Raji (cell line): ENCODE results near the gene TMEM50B.

ENCODE experiments used
- POLR2A ChIP-seq: IDR thresholded peaks from 2 replicates; pipeline ENCODE4 v1.6.1; 2011; ENCODE audit warnings: low read depth, low read length, control low read depth; ENCODE audit not compliant: insufficient read depth

Gene TMEM50B

DNA sequence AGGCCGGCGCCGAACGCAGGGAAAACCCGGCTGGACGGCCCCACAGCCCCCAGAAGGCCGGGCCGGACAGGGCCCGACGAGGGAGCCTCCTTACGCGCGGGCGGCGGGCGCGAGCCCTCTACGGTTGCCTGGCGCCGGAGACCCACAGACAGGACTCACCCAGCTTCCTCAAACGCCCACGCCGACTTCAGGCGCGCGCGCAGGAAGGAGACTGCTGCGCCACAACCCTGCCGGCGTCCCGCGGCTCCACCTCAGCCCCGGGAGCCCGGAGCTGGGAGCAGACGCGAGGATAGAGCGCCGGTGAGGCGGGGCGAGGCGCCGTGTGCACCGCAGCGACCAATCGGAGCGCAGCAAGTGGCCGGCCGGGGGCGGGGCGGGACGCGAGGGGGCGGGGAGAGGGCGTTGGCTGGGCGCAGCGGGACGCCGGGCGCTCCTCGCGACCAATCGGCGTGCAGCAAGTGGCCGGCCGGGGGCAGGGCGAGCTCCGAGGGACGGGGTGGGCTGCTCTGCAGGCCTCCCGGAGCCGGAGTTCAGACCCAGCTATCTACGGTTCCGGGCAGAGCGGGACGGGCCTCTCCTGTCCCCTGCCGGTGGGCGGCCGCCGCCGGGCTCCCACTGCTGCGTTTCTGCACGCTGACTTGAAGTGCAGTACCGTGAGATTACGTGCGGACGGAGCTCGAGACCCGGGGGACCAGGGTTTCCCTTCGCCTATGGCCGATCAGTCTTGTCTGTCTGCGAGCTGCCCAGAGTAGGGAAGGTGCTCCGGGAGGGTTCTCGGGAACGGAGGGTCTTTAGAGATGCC lies at the start of gene TMEM50B:
Gene TMEM50B, minus strand, starts transcription at position 296 of the 802 bp plus-strand sequence. CDS start 11,089 bp downstream, outside the sequence.
- peak; percentile 92 for TF ChIP-seq POLR2A

DNA sequence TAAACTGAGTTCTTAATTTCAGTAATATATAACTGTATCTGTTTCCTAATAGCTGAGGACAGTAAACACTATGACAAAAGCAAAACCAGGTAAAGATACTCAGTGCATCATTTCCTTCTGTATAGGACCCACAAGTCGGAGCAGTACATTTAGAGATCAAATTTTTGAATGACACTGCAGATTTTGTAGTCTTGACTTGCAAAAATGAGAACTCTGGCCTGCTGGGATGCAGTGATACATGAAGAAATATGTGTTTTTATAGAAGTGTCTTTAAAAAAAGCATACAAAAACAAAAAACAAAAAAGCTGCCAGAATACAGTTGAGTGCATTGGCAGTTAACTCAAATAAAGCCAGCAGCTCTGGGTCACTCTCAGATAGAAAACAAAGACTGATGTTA lies 43.2 kb upstream of the TMEM50B start:
- TF ChIP-seq POLR2A = no peak

DNA sequence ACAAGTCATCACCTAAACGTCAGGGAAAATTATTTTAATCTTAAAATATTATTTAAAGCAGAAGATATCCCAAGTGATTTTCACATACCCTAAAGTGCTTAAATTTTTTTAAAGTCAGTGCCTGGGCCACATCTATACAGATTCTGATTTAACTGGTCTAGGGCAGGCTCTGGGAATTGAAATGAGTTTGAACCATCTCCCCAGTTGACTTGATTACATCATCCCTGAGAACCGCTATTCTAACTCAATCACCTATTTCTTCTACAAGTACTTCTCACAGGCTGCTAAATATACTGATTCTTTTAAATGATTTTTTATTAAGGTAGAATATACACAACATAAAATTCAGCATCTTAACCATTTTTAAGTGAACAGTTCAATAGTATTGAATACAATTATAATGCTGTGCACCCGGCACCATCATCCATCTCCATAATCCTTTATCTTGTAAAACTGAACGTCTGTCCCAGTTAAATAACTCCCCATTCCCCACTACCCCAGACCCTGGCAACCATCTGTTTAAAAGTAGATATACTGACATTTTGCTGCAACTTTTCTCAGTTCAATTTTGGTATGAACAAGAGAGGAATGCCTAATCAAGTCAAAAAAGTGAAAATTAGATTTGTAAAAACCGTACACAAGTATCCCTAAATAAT lies 42.7 kb upstream of the TMEM50B start:
- no peak for TF ChIP-seq POLR2A

DNA sequence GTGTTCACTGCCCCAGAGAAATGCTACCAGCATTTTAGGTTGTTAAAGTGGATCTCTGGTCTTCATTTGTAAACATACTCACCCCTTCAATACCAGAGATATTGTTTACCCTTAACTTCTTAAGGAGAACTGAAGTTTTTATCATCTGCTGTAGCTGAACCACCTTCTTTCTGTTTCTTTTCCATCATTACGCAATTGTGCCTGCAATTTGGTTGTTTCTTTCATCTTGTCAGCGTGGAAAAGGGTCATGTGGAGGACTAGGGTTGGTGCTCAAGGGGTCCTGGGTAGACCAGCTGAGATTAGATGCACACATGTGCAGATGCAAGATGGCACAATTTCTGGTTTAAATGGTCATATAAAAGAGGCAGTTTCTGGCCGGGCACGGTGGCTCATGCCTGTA lies 39.1 kb upstream of the TMEM50B start:
- no peak for TF ChIP-seq POLR2A

DNA sequence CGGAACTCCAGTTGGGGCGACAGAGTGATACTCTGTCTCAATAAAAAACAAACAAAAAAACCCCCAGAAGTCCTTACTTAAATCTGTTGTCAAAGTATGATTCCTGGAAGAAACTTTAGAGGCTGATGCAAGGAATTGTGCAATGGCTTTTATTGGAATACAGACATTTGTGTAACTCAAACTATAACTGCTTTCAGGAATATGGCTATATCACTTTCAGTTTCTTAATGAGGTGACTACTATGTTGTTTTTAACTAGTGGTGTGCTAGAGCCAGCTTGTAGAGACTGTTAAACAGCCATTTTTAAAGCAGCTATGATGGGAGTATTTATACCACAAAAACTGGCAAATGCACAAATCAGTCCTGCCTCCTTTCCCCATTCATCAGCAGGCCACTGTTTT lies 34.5 kb upstream of the TMEM50B start:
- no peak for TF ChIP-seq POLR2A

DNA sequence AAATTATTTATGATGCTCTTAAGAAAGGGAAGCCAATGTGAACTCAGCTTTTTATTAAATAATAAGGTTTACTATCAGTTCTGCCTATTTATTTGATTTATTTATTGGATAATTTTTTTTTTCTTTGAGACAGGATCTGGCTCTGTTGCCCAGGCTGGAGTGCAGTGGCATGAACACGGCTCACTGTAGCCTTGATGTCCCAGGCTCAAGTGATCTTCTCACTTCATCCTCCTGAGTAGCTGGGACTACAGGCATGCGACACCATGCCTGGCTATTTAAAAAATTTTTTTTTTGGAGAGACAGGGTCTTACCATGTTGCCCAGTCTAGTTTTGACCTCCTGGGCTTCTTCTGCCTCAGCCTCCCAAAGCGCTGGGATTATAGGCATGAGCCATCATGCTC lies 32.7 kb upstream of the TMEM50B start:
- no peak for TF ChIP-seq POLR2A

DNA sequence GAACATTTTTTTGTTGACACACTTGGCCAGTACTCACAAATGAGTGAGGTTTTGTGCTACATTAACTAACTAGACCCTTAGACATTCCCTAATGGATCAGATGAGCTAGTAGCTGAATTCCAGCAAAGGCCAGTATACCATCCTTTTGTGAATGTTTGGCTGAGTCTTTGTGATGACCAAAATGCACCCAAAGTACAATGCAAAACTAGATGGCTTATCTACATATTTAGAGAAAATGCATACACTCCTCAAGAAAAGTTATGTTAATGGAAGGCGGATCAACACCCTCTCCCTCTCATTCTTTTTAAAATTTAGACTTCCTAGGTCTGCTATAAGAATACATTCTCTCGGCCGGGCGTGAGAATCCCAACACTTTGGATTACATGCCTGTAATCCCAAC lies 31.9 kb upstream of the TMEM50B start:
- TF ChIP-seq POLR2A = no peak

DNA sequence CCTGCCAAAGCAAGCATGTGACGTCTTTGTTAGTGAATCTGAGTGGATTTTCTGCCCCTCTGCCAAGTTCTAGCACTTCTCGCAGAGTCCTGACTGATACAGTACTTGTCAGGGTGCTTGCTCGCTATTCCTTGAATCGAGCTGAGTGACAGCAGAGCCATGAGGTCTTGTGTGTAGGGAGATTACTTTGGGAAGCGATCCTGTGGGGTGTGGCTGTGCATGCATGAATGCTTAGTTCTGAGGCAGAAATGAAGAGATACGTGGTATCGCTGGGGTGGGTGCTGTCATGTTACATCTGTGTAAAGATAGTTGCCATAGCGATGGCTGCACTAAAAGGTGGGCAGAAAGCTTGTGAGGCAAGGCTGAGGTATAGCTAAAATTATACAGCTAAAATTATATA lies 31.1 kb upstream of the TMEM50B start:
- TF ChIP-seq POLR2A = no peak

DNA sequence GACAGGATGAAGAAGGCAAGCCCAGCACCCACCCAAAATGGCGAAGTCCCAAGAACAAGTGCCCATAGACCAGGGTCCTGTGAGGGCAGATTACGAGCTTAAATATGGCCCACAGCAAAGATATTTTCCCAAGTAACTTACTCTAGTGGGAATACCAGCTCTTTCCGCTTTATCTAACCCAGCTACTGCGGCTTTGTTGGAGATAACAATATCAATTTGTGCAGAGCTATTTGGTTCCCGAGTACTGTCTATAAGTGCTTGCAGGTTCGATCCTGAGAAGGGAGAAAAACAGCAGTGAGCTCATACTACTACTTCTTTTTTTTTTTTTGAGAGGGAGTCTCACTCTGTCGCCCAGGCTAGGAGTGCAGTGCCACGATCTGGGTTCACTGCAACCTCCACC lies 26.1 kb upstream of the TMEM50B start:
- no peak for TF ChIP-seq POLR2A

DNA sequence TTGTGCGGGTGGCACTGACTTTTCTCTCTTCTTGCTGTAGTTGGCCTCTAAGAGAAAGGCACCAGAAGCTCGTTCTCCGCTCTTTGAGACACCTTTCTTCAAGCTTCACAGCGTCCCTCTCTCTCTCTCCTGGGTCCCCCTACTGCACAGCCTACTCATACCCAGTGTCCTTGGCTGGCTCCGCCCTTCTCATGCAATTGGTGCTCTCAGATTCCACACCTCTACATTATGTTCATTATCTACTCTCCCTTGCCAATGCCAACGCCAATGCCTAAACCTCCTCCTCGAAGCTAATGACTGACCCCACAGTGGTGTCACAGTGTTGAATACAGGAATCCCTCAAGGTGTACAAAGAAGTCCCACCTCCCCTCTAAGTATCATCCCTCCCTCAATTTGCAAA lies 16.6 kb upstream of the TMEM50B start:
- TF ChIP-seq POLR2A = no peak

DNA sequence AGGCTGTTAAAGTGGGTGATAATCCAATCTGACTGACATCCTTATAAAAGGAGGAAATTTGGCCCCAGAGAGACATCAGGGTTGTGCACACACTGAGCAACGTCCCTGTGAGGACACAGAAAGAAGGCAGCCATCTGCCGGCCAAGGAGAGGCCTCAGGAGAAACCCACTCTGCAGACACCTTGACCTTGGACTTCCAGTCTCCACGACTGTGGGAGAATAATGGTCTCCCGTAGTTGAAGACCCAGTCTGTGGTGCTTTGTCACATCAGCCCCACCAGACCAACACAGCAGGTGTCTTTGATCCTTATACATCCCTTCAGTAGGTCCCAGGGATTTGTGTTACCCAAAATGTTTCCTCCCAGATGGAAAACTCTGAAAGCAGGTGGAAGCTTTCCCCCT lies 16.0 kb upstream of the TMEM50B start:
- TF ChIP-seq POLR2A = no peak

DNA sequence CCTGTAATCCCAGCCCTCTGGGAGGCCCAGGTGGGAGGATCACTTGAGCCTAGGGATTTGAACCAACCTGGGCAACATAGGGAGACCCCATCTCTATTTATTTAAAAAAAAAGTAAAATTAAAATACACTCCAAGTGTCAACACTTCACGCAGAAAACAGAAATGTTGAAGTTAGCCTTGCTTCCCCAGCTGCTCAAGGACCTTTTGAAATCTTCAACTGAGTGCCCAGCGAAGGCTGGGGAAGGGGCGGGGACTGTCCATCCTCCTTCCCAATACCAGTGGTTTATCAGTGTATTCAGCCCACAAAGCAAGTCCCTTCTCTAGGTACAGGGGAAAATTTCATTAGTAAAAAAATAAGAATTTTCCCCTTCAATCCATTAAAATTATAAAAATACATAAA lies 14.0 kb upstream of the TMEM50B start:
- TF ChIP-seq POLR2A = no peak

DNA sequence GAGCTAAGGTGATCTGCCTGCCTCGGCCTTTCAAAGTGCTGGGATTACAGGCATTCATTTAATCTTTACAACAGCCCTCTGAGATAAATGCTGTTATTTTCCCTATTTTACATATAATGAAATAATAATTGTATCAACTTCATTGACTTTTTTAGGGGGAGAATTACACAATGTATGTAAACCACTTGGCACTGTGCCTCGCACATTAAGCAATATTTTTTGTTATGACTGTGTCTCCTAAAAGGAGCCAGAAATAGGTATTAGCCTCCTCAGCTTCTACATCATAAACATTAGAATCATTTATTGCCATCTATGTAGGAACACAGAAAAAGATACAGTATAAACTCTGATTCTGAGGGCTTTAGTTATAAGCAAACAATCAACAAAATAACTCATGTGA lies 12.8 kb upstream of the TMEM50B start:
- TF ChIP-seq POLR2A = no peak

DNA sequence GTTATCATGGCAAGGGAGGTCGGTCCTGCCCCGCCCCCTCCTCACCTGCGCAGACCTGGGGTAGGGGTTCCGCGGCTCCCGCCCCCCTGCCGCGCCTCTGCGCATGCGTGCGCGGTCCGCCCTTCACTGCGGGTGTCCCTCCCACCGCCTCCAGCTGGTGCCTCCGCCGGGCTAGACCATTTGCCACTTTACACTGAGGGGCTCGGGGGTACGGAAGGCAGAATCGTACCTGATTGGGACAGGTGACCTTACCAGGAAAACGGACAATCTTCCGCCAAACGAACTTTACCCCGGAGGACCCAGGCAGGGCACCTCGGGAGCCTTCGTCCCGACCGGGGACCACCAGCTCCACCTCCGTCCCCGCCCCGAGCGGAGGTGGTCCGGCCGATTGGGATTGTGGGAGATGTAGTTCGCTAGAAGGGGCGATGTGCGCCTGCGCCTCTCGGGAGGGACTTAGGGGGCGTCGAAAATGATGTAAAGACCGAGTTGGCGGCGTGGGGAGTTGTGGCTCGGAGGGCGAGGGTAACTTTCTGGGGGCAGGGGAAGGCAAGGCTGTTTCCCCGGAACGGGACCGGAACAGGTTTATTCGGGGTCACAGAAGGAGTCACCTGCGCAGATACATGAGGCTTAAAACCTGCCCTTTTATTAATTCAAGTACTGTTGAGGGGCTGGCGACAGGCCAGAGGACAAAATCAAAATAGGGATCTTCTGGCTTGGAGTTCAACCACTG lies 11.8 kb upstream of the TMEM50B start, which contains the start of gene DNAJC28:
Gene DNAJC28, minus strand, starts transcription at position 344 of the 730 bp plus-strand sequence. CDS start 2,323 bp downstream, outside the sequence.
- peak; percentile 82 for TF ChIP-seq POLR2A

DNA sequence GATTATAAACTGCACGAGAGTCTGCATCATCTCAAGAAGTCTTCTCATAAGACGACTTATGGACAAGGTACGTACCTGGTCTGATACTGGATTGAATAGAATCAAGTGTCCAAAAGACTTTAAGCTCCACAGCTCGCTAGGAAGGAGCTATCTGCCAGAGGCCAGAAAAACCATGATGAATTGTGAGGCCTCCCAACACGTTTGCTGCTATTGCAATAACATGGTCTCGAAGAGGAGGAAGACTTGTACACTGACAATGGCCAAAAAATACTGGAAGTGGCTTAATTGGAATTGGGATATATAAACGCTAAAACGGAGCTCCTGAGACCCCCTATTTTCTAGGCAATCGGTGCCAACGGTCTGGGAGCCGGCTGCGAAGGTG lies 11.2 kb upstream of the TMEM50B start:
- no peak for TF ChIP-seq POLR2A

DNA sequence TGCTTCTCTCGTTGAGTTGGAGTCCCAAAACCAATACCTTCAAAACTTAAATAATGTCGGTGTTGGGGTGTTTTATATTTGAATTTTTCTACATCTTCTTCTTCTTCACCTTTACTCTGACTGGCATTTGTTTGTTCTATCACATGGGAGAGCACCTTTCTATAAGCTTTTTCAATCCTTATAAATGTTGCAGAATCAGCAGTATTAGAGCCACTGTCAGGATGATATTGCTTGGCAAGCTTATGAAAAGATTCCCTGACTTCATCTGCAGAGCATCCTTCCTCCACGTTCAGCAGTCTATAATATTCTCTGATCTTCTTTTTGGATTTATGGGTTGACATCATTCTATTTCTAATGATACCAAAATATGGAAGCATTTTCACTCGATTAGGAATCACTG lies 9.2 kb upstream of the TMEM50B start:
- no peak for TF ChIP-seq POLR2A

DNA sequence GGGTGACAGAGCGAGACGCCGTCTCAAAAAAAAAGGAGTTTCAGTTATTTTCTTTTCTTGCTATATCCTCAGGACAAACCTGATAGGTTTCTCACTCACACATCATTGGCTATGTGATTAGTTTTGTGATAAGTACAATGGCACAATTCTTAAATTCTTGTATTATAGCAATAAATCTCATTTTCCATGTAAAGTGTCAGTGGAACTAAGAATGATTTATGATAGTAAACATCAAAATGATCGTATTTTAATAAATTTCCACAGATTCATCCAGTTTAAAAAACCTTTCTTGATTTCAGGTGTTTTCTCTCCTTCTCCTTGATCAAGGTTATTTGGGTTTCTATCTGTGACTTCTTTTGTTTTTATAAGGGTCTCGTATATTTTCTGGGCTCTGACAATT lies 8.2 kb upstream of the TMEM50B start:
- no peak for TF ChIP-seq POLR2A
